ENCODE data around the gene TBC1D24. TPM values are rescaled to one million over a fixed set of nuclear protein-coding genes. Genes with fewer than 3 reads are reported as not detected.
A peak's percentile ranks its signal among the peaks of the same experiment; 100 is the strongest.

Gene TBC1D24
- total and polyA plus RNA-seq, 9 of the 15 experiments (the other 6 are each of a cell fraction or from before 2014, with no cell fraction given) = 1.7 to 22.6 (median 7.2) TPM

DNA sequence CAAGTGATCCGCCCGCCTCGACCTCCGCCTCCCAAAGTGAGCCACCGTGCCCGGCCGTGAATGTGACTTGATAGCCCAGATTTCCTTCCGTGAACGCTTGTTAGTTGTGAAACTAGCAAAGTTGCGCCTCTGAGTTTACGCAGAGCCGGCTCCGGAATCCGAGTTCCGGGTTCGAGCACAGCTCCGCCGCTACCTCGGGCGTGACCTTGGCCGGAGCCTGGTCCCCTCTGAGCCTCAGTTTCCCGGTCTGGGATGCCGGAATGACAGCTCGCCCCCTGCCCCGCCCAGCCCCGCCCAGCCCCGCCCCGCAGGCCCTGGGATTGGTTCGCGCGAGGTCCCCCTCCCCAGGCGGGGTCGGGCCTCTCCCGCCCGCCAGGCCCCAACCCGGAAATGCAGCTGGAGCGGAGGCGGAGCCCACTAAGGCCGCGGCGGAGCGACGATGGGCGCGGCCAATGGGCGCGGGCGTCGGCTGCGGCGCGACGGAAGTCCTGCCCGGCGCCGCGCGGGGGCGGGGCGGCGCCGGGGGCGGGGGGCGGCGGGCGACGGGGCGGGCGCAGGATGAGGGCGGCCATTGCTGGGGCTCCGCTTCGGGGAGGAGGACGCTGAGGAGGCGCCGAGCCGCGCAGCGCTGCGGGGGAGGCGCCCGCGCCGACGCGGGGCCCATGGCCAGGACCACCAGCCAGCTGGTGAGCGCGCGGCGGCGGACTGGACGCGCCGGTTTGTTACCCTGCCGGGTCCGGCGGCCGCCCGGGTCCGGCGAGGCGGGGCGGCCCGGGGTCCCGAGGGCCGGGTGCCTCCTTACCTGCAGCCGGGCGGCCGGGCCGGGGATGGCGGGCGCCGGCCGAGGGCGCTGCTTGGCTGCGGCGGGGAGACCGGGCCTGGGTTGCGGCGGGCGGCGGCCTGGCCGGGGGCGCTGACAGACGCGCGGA, 62.8 kb downstream of the TBC1D24 start, which contains the start of gene PDPK1 (continued):
- TF ChIP-seq, protein P1, sequence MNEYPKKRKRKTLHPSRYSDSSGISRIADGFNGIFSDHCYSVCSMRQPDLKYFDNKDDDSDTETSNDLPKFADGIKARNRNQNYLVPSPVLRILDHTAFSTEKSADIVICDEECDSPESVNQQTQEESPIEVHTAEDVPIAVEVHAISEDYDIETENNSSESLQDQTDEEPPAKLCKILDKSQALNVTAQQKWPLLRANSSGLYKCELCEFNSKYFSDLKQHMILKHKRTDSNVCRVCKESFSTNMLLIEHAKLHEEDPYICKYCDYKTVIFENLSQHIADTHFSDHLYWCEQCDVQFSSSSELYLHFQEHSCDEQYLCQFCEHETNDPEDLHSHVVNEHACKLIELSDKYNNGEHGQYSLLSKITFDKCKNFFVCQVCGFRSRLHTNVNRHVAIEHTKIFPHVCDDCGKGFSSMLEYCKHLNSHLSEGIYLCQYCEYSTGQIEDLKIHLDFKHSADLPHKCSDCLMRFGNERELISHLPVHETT (CRISPR knock-in tag; conservative IDR thresholded peaks at IDR 0.05 in 1 of 2, IDR thresholded peaks at IDR 0.05 in 1 of 2) = peak in 1 of 2 experiments; percentile 93; a peak in 2 of 4 replicates
- TF ChIP-seq MIER1 (IDR thresholded peaks at IDR 0.05; ENCODE audit: low read depth) (0 out of 2 replicates have a peak, but pooled peaks have one; percentile 11), ILF3 (IDR thresholded peaks at IDR 0.05; ENCODE audit: borderline replicate concordance) (no peak), ESRRA (IDR thresholded peaks at IDR 0.05; ENCODE audit: borderline replicate concordance, low read depth) (peak; percentile 64), PHF21A (IDR thresholded peaks at IDR 0.05; ENCODE audit: borderline replicate concordance, low read depth) (0 out of 2 replicates have a peak, but pooled peaks have one; percentile 8), ZFPM2 (CRISPR knock-in tag; IDR thresholded peaks at IDR 0.05) (no peak), TAF1 (IDR thresholded peaks at IDR 0.05; ENCODE audit: control insufficient read depth, extremely low read depth, insufficient read depth, low read length, severe bottlenecking) (peak; percentile 38), HCFC1 (IDR thresholded peaks at IDR 0.05; ENCODE audit: low read depth, low read length) (peak; percentile 51; the same call in 1 of the 2 replicates), MYC (IDR thresholded peaks at IDR 0.05; ENCODE audit: low read depth, low read length) (no peak), MYC (CRISPR knock-in tag; IDR thresholded peaks at IDR 0.05; ENCODE audit: borderline replicate concordance, low read depth) (no peak), MXI1 (IDR thresholded peaks at IDR 0.05; ENCODE audit: low read depth, low read length) (no peak), BCOR (IDR thresholded peaks at IDR 0.05) (peak; percentile 72; the same call in 1 of the 2 replicates), TAF7 (tag; IDR thresholded peaks at IDR 0.05) (no peak), SP1 (CRISPR knock-in tag; IDR thresholded peaks at IDR 0.05) (peak; percentile 79), GABPA (tag; conservative IDR thresholded peaks at IDR 0.05; ENCODE audit: low read depth) (peak; percentile 97), CXXC5 (CRISPR knock-in tag; IDR thresholded peaks at IDR 0.05) (peak; percentile 72), RB1 (IDR thresholded peaks at IDR 0.05; ENCODE audit: low read depth) (peak; percentile 54; the same call in 1 of the 2 replicates)
- TF ChIP-seq, protein P2, sequence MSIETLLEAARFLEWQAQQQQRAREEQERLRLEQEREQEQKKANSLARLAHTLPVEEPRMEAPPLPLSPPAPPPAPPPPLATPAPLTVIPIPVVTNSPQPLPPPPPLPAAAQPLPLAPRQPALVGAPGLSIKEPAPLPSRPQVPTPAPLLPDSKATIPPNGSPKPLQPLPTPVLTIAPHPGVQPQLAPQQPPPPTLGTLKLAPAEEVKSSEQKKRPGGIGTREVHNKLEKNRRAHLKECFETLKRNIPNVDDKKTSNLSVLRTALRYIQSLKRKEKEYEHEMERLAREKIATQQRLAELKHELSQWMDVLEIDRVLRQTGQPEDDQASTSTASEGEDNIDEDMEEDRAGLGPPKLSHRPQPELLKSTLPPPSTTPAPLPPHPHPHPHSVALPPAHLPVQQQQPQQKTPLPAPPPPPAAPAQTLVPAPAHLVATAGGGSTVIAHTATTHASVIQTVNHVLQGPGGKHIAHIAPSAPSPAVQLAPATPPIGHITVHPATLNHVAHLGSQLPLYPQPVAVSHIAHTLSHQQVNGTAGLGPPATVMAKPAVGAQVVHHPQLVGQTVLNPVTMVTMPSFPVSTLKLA (conservative IDR thresholded peaks at IDR 0.05) = peak in 1 of 2 experiments; percentile 45; a peak in 2 of 4 replicates
- TF ChIP-seq, protein P3, sequence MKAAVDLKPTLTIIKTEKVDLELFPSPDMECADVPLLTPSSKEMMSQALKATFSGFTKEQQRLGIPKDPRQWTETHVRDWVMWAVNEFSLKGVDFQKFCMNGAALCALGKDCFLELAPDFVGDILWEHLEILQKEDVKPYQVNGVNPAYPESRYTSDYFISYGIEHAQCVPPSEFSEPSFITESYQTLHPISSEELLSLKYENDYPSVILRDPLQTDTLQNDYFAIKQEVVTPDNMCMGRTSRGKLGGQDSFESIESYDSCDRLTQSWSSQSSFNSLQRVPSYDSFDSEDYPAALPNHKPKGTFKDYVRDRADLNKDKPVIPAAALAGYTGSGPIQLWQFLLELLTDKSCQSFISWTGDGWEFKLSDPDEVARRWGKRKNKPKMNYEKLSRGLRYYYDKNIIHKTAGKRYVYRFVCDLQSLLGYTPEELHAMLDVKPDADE (conservative IDR thresholded peaks at IDR 0.05; ENCODE audit: control insufficient read depth, low read depth, low read length) = peak; percentile 44; the same call in 1 of the 2 replicates
- TF ChIP-seq, protein P4, sequence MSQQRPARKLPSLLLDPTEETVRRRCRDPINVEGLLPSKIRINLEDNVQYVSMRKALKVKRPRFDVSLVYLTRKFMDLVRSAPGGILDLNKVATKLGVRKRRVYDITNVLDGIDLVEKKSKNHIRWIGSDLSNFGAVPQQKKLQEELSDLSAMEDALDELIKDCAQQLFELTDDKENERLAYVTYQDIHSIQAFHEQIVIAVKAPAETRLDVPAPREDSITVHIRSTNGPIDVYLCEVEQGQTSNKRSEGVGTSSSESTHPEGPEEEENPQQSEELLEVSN (IDR thresholded peaks at IDR 0.05; ENCODE audit: borderline replicate concordance in 1 of 2, extremely low read depth in 1 of 2, insufficient read depth in 1 of 2, insufficient read length in 1 of 2, low read depth in 1 of 2, low read length in 1 of 2, poor library complexity in 1 of 2, severe bottlenecking in 1 of 2) = peak in 1 of 2 experiments; percentile 0
